Glomerular visceral epithelial cell (primary cell): Measurements from ENCODE around the gene CD151.

Experiments
- DNase-seq: peaks from one replicate; pipeline ENCODE4 v3.0.0-alpha.2; 2016; ENCODE audit errors: extremely low spot score

The CD151 gene

GRCh38 chr11:797296-798092 lies 35.3 kb upstream of the CD151 start:
- DNase-seq: peak; percentile 75

- DNase-seq: peak; percentile 81
Measured at GRCh38 chr11:798093-798713, 34.5 kb upstream of the CD151 start, which contains the start of gene SLC25A22. Gene SLC25A22 (minus strand): TSS chr11:798281. CDS start chr11:795006, 3,275 bp downstream.

GRCh38 chr11:799641-800316 lies 33.0 kb upstream of the CD151 start:
- no peak for DNase-seq

GRCh38 chr11:800473-800872 lies 32.3 kb upstream of the CD151 start:
- DNase-seq: no peak

GRCh38 chr11:801097-801780 lies 31.5 kb upstream of the CD151 start:
- no peak for DNase-seq

- no peak for DNase-seq
Measured at GRCh38 chr11:802018-802617, 30.6 kb upstream of the CD151 start.

GRCh38 chr11:802693-803466 lies 29.9 kb upstream of the CD151 start:
- DNase-seq: no peak

- no peak for DNase-seq
Measured at GRCh38 chr11:803467-803742, 29.3 kb upstream of the CD151 start.

GRCh38 chr11:803770-804598 lies 28.8 kb upstream of the CD151 start:
- no peak for DNase-seq

GRCh38 chr11:804599-804964 lies 28.2 kb upstream of the CD151 start:
- DNase-seq: no peak

- peak; percentile 70 for DNase-seq
Measured at GRCh38 chr11:808427-809286, 24.1 kb upstream of the CD151 start.

- peak; percentile 95 for DNase-seq
Measured at GRCh38 chr11:809287-810039, 23.3 kb upstream of the CD151 start, which contains the start of gene RPLP2. Gene RPLP2 (plus strand): TSS chr11:809967. CDS start chr11:810235, 268 bp downstream.

- DNase-seq: no peak
Measured at GRCh38 chr11:810040-810567, 22.6 kb upstream of the CD151 start.

- no peak for DNase-seq
Measured at GRCh38 chr11:811446-812245, 21.1 kb upstream of the CD151 start.

GRCh38 chr11:812390-812789 lies 20.4 kb upstream of the CD151 start:
- no peak for DNase-seq

GRCh38 chr11:813072-813455 lies 19.7 kb upstream of the CD151 start:
- DNase-seq: no peak

GRCh38 chr11:813456-814096 lies 19.2 kb upstream of the CD151 start:
- DNase-seq: no peak
